ENCODE data around the gene SEPTIN5. TPM values are rescaled to one million over a fixed set of nuclear protein-coding genes. Genes with fewer than 3 reads are reported as not detected.

The SEPTIN5 gene
- polyA plus RNA-seq, 6 donors from 2014 or later, result 0.38 to 1.6 (median 1.0) TPM; not detected in 1

- DNase-seq (no peak), ATAC-seq (ENCODE audit: low read depth in 2 of 2) (no peak)
- Mint-ChIP-seq H3K36me3 (peaks cover 8 to 13% of the 10 kb centered on the region in 2 donors), H3K4me3 (peak overlapping the region in 7 of 8 donors; percentile 63 to 90 (median 86)), H3K9me3 (peaks cover 0 to 7% (median 0%) of the 10 kb centered on the region in 7 donors), H3K27ac (peak overlapping the region in 1 of 6 donors; percentile 58), H3K27me3 (peaks cover 43 to 80% (median 76%) of the 10 kb centered on the region in 3 donors), H3K4me1 (peaks cover 34 to 42% (median 37%) of the 10 kb centered on the region in 3 donors)
Measured at GRCh38 chr22:19757985-19758895, 43.9 kb downstream of the SEPTIN5 start.

DNA sequence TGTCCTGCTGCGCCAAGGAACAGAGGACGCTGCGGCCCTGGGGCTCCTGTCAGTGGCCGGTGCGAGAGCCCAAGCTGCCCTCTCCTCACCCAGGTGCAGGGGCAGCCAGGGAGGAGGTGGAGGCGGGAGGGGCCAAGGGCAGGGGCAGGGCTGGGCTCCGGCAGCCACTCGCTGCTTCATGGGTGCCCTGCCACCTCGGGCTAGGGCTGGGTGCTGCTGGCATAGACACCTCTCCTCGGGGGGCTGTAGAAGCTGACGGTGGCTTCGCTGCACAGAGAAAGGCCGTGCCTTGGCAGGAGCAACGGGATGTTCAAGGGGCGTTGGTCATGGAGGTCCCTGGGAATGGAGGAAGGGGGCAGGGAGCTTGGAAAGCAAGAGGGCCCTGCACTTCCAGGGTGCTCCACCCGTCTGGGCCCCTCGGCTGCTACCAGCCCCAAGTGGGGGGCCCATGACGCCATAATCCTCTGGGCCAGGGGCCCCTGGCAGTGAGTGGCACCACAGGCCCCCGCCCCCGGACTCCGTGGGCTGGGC is 44.7 kb downstream of the SEPTIN5 start:
- H3K9me3 Mint-ChIP-seq, result peaks cover 0 to 7% (median 0%) of the 10 kb centered on the region in 7 donors
- peak overlapping the region in 5 of 8 donors; percentile 54 to 90 (median 59) for H3K4me3 Mint-ChIP-seq
- peaks cover 42 to 80% (median 77%) of the 10 kb centered on the region in 3 donors for H3K27me3 Mint-ChIP-seq
- ATAC-seq (ENCODE audit: low read depth in 2 of 2) (no peak), DNase-seq (no peak)
- no peak overlapping the region for H3K27ac Mint-ChIP-seq
- H3K36me3 Mint-ChIP-seq, result peaks cover 8 to 13% of the 10 kb centered on the region in 2 donors
- peaks cover 34 to 42% (median 37%) of the 10 kb centered on the region in 3 donors for H3K4me1 Mint-ChIP-seq

DNA sequence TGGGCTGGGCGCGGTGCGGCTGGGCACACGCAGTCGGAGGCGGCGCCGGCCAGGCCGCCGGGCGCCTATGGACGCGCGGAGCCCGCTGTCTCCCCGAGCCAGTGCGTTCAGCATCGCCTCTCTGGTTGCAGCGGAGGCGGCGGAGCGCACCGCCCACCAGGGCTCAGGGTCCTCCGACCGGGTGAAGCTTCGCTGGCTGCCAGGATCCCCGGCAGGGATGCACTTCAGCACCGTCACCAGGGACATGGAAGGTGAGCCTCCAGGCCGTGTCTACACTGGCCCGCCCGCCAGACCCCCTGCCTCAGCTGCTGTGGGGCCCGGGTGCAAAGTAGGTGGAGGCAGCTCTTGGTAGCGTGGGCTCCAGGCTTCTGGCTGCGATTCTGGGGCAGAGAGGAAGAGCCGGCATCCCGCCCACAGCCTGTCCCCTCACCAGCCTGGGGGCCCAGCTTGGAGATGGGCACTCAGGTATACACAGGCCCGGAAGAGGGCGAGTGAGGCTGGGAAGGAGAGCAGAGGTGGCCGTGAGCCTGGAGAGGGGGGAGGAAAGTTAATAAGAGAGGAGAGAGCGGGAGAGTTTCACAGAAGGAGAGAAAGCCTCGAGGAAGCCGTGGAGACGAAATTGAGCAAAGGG is 45.2 kb downstream of the SEPTIN5 start:
- H3K36me3 Mint-ChIP-seq, result peaks cover 8 to 13% of the 10 kb centered on the region in 2 donors
- peak overlapping the region in 1 of 6 donors; percentile 64 for H3K27ac Mint-ChIP-seq
- peaks cover 40 to 80% (median 74%) of the 10 kb centered on the region in 3 donors for H3K27me3 Mint-ChIP-seq
- peak overlapping the region; percentile 80 to 99 (median 90) for H3K4me3 Mint-ChIP-seq
- ATAC-seq (ENCODE audit: low read depth in 2 of 2), result no peak
- peaks cover 0 to 7% (median 0%) of the 10 kb centered on the region in 7 donors for H3K9me3 Mint-ChIP-seq
- no peak for DNase-seq
- H3K4me1 Mint-ChIP-seq, result peaks cover 34 to 42% (median 37%) of the 10 kb centered on the region in 3 donors

DNA sequence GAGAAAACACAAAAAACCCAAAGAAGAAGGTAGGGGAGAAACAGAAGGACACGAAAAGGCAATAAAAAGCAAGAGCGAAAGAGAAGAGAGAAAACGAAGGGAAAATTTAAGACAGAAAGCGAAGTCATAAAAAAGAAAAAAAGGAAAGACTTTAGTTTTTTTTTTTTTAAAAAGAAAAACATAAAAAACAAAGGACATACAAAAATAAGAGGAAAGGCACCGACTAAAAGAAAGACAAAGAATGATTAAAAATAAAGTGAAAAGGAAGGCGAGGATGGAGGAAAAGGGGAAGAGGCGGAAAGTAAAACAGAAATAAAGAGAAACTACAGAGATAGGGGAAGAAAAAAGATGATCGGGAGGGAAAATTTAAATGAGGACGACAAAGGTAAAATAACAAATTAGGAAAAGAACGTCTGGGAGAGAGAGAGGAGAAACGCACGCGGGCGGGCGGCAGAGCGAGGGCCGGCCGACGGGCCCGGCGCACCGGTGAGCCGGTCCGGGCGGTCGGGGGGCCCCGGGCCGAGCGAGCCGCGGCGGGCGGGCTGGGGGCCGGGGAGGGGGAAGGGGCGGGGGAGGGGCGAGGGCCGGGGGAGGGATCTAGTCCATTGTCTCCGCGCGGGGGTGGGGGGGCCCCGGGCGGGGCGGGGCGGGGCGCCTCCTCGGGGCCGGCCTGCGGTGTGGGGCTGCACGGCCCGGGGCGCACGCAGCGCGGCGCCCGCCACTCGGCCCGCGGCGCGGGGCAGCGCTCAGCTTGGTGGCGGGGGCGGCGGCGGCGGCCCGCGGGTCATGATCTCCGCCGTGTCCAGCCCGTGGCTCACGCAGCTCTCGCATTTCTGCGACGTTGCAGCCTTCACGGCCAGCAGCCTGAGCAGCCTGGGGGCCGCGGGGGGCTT is 46.0 kb downstream of the SEPTIN5 start, which contains the start of gene TBX1:
Gene TBX1, plus strand, starts transcription at position 721 of the 893 bp plus-strand sequence. Its CDS starts 66 bp downstream, at position 787.
- H3K27ac Mint-ChIP-seq, result peak within 1 kb of the TSS in 2 of 6 donors; percentile 63 to 64
- H3K4me3 Mint-ChIP-seq, result peak within 1 kb of the TSS; percentile 80 to 99 (median 90)
- H3K9me3 Mint-ChIP-seq, result peaks cover 0 to 7% (median 0%) of the 10 kb centered on the region in 7 donors
- H3K27me3 Mint-ChIP-seq, result peaks cover 45 to 80% (median 75%) of the 10 kb centered on the region in 3 donors
- ATAC-seq (ENCODE audit: low read depth in 2 of 2) (no peak), DNase-seq (no peak)
- H3K4me1 Mint-ChIP-seq, result peaks cover 31 to 42% (median 37%) of the 10 kb centered on the region in 3 donors
- peaks cover 8 to 13% of the 10 kb centered on the region in 2 donors for H3K36me3 Mint-ChIP-seq

GRCh38 chr22:19760951-19761724 is 46.8 kb downstream of the SEPTIN5 start:
- peaks cover 8 to 13% of the 10 kb centered on the region in 2 donors for H3K36me3 Mint-ChIP-seq
- peaks cover 0 to 7% (median 0%) of the 10 kb centered on the region in 7 donors for H3K9me3 Mint-ChIP-seq
- ATAC-seq (ENCODE audit: low read depth in 2 of 2), result no peak
- H3K27ac Mint-ChIP-seq, result no peak overlapping the region
- H3K27me3 Mint-ChIP-seq, result peaks cover 38 to 76% (median 67%) of the 10 kb centered on the region in 3 donors
- peaks cover 27 to 36% (median 32%) of the 10 kb centered on the region in 3 donors for H3K4me1 Mint-ChIP-seq
- DNase-seq, result no peak
- peak overlapping the region; percentile 68 to 85 (median 78) for H3K4me3 Mint-ChIP-seq

DNA sequence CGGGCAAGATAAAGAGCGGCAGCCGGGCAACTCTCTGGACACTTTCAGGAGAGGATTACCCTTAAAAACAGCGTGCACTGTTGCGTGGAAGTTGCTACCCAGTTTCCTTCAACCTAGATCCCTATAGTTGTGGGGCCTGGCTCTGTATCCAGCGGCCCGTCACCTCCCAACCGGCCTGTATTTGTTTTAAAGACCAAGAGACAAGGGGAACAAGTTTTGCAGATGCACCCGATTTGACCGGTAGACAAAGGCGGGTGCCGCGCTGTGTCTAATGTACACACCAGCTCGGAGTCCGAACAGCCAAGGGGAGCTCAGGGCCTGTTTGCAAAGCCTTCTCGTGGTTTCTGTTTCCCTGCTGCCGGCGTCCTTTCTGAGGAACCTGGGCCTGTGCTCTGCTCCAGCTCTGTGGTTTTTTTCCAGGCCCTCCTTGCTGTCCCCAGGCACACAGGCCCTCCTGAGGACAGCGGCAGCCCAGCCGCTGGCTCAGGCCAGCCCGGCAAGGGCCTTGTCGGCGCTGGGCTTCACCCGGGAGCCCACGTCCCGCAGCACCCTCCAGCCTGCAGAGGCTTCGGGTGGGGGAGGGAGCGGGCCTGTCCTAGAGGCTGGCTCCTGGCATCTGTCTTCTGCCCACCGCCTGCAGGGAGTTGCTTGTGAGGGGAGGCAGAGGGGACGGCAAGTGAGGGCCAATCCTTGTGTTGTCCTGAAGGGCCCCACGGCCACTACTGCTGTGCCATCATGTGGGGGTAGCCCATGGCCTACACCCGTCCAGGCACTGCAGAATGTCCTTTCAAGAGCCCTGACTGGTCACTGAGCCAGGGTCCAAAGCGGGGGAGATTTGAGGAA is 47.6 kb downstream of the SEPTIN5 start:
- ATAC-seq (ENCODE audit: low read depth in 2 of 2), result no peak

DNA sequence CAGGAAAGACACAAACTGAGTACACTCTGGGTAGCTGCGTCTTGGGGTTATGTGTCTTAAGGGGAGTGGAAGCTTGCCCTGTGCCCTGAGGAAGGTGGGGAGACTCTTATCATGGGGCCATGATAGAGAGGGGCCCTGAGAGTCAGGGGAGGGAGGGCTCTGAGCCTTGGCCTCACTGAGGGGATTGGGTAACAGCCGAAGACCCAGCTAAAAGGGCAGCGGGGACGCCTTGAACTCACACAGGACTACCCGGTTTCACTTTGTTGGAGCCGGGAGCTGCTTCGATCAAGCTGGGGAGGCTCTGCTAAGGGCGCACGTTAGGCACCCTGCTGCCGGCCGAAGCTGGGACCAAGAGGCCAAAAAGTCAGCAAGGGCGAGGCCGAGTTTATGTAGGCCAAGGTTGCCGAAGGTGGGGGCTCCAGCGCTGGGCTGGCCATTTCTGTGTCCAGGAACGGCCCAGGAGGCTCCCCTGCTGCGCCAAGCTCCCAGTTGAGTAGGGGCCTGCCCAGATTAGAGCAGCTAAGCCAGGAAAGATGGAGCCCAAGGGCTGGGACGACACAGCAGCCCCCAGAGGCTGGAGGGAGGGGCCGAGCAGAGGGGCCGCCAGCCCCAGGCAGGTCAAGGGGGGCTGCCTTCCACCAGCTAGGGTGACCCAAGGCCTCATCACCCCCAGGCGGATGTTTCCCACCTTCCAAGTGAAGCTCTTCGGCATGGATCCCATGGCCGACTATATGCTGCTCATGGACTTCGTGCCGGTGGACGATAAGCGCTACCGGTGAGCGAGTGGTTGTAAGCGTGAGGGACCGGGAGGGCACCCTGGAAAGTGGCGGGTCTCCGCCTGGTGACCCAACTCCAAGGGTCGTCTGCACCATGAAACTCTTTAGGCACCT is 48.5 kb downstream of the SEPTIN5 start:
- no peak for DNase-seq
- peaks cover 45 to 76% (median 67%) of the 10 kb centered on the region in 3 donors for H3K27me3 Mint-ChIP-seq
- peaks cover 8 to 13% of the 10 kb centered on the region in 2 donors for H3K36me3 Mint-ChIP-seq
- H3K27ac Mint-ChIP-seq, result no peak overlapping the region
- no peak for ATAC-seq (ENCODE audit: low read depth in 2 of 2)
- peaks cover 0 to 7% (median 0%) of the 10 kb centered on the region in 7 donors for H3K9me3 Mint-ChIP-seq
- peaks cover 23 to 34% (median 25%) of the 10 kb centered on the region in 3 donors for H3K4me1 Mint-ChIP-seq
- H3K4me3 Mint-ChIP-seq, result peak overlapping the region in 4 of 8 donors; percentile 16 to 41 (median 31)

More for the DNA sequence above, 47.6 kb downstream of the SEPTIN5 start:
- Mint-ChIP-seq H3K36me3 (peaks cover 8 to 13% of the 10 kb centered on the region in 2 donors), H3K27me3 (peaks cover 39 to 75% (median 66%) of the 10 kb centered on the region in 3 donors), H3K27ac (no peak overlapping the region), H3K4me1 (peaks cover 23 to 34% (median 27%) of the 10 kb centered on the region in 3 donors), H3K9me3 (peaks cover 0 to 7% (median 0%) of the 10 kb centered on the region in 7 donors), H3K4me3 (peak overlapping the region; percentile 68 to 85 (median 78))
- DNase-seq, result no peak

GRCh38 chr22:19763458-19764298 is 49.4 kb downstream of the SEPTIN5 start:
- DNase-seq (no peak), ATAC-seq (ENCODE audit: low read depth in 2 of 2) (no peak)
- Mint-ChIP-seq H3K9me3 (peaks cover 0 to 7% (median 0%) of the 10 kb centered on the region in 7 donors), H3K4me1 (peaks cover 24 to 34% (median 27%) of the 10 kb centered on the region in 3 donors), H3K36me3 (peaks cover 8 to 13% of the 10 kb centered on the region in 2 donors), H3K4me3 (peak overlapping the region in 1 of 8 donors; percentile 41), H3K27me3 (peaks cover 45 to 75% (median 61%) of the 10 kb centered on the region in 3 donors), H3K27ac (no peak overlapping the region)

GRCh38 chr22:19764299-19764593 is 49.9 kb downstream of the SEPTIN5 start:
- H3K9me3 Mint-ChIP-seq, result peaks cover 0 to 7% (median 0%) of the 10 kb centered on the region in 7 donors
- peaks cover 8 to 13% of the 10 kb centered on the region in 2 donors for H3K36me3 Mint-ChIP-seq
- H3K27ac Mint-ChIP-seq, result no peak overlapping the region
- no peak for DNase-seq
- peak overlapping the region in 2 of 8 donors; percentile 39 to 50 for H3K4me3 Mint-ChIP-seq
- H3K4me1 Mint-ChIP-seq, result peaks cover 24 to 33% (median 29%) of the 10 kb centered on the region in 3 donors
- ATAC-seq (ENCODE audit: low read depth in 2 of 2), result no peak
- H3K27me3 Mint-ChIP-seq, result peaks cover 49 to 77% (median 60%) of the 10 kb centered on the region in 3 donors

All from naive B cell (primary cell).